HCT116 (cell line): ENCODE data around the gene SCAF4.

ENCODE experiments used
- ATF3 ChIP-seq: IDR thresholded peaks from 2 replicates; pipeline ENCODE4 v1.6.1; 2012
- CEBPB ChIP-seq: IDR thresholded peaks from 2 replicates; pipeline ENCODE4 v1.6.1; 2012; ENCODE audit warnings: low read depth
- EZH2phosphoT487 ChIP-seq: fragments of 200-600 bp; IDR thresholded peaks from 2 replicates; pipeline ENCODE4 v1.6.1; 2018; ENCODE audit warnings: antibody characterized with exemption, borderline replicate concordance
- MAX ChIP-seq: IDR thresholded peaks from 2 replicates; pipeline ENCODE4 v1.6.1; 2012
- POLR2A ChIP-seq: IDR thresholded peaks from 2 replicates; pipeline ENCODE4 v1.7.0; 2011; ENCODE audit warnings: borderline replicate concordance; ENCODE audit not compliant: insufficient read depth, insufficient read length; ENCODE audit errors: extremely low read depth
- POLR2AphosphoS5 ChIP-seq: IDR thresholded peaks from 2 replicates; pipeline ENCODE4 v1.6.1; 2011; ENCODE audit warnings: mild to moderate bottlenecking, low read depth, low read length, moderate library complexity
- RAD21 ChIP-seq: IDR thresholded peaks from 2 replicates; pipeline ENCODE4 v1.6.1; 2012; ENCODE audit warnings: low read depth, mild to moderate bottlenecking
- TF ChIP-seq, protein P1 (sequence below), 3 experiments: fragments of 200-600 bp in 1 of 3; sonication (generic) in 1 of 3; IDR thresholded peaks in 2 of 3; conservative IDR thresholded peaks in 1 of 3; 2 replicates each; pipeline ENCODE4 v1.5.1; 2012 to 2017; ENCODE audit warnings: low read depth in 2 of 3, low read length in 2 of 3, antibody characterized with exemption in 1 of 3, borderline replicate concordance in 1 of 3, control low read depth in 1 of 3, mild to moderate bottlenecking in 1 of 3, mixed read lengths in 1 of 3, mixed run types in 1 of 3, moderate library complexity in 1 of 3; ENCODE audit not compliant: insufficient read depth in 1 of 3

DNA sequence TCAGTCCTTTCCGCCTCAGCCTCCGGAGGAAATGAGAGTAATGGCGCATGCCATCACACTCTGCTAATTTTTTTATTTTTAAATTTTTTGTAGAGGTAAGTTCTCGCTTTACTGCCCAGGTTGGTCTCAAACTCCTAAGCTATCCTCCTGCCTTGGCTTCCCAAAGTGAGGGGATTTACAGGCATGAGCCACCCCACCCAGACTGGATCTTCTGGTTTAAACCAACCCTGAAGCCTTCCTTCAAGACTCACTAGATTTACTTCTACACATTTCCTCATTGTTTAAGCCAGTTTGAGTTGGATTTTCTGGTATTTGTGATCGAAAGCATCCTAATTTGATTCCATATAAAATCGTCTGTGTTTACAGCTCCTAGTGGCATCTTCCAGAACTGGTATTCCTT lies 23.1 kb upstream of the SCAF4 start:
- TF ChIP-seq, protein P1, sequence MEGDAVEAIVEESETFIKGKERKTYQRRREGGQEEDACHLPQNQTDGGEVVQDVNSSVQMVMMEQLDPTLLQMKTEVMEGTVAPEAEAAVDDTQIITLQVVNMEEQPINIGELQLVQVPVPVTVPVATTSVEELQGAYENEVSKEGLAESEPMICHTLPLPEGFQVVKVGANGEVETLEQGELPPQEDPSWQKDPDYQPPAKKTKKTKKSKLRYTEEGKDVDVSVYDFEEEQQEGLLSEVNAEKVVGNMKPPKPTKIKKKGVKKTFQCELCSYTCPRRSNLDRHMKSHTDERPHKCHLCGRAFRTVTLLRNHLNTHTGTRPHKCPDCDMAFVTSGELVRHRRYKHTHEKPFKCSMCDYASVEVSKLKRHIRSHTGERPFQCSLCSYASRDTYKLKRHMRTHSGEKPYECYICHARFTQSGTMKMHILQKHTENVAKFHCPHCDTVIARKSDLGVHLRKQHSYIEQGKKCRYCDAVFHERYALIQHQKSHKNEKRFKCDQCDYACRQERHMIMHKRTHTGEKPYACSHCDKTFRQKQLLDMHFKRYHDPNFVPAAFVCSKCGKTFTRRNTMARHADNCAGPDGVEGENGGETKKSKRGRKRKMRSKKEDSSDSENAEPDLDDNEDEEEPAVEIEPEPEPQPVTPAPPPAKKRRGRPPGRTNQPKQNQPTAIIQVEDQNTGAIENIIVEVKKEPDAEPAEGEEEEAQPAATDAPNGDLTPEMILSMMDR (IDR thresholded peaks at IDR 0.05 in 2 of 3, conservative IDR thresholded peaks at IDR 0.05 in 1 of 3; ENCODE audit: borderline replicate concordance in 1 of 3, insufficient read depth in 1 of 3, low read depth in 2 of 3, low read length in 2 of 3), result no peak
- TF ChIP-seq POLR2A (no peak), RAD21 (no peak), ATF3 (no peak), EZH2phosphoT487 (no peak), CEBPB (no peak), MAX (no peak), POLR2AphosphoS5 (no peak)
